ENCODE measurements around the gene CYP26A1. TPM values are rescaled to one million over a fixed set of nuclear protein-coding genes. Genes with fewer than 3 reads are reported as not detected.

CYP26A1 gene
- total and polyA plus RNA-seq, 4 donors: 0.08 to 1.4 (median 0.29) TPM; not detected in 1

DNA sequence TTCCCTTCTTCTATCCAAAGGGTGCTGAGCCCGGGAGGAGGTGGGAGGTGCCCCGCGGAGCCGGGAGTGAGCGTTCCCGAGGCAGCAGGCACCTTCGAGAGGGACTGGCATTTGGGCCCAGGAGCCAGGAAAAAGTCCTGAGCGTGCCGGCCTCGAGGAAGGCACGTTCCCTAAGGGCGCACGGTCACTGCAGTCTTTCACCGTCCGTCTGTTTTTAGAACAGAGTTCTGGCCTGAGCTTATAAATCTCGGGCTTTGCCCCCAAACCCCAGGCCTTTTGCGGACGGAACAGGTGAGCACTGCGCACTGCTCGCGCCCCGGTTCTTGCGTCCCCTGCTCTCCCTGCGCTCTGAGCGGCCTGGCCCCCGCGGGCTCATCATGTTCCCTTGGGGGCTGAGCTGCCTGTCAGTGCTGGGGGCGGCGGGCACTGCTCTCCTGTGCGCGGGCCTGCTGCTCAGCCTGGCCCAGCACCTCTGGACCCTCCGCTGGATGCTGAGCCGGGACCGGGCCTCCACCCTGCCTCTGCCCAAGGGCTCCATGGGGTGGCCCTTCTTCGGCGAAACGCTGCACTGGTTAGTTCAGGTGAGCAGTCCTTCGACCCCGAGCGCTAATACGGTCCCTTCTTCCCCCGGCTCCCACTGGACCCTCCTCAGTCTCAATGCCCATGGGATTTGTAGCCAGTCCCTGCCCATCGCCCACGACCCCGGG lies 12.7 kb upstream of the CYP26A1 start (continued):
- no peak for TF ChIP-seq REST (IDR thresholded peaks at IDR 0.05)
- TF ChIP-seq, protein P1, sequence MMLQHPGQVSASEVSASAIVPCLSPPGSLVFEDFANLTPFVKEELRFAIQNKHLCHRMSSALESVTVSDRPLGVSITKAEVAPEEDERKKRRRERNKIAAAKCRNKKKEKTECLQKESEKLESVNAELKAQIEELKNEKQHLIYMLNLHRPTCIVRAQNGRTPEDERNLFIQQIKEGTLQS (IDR thresholded peaks at IDR 0.05): no peak
- no peak for TF ChIP-seq HNF4G (IDR thresholded peaks at IDR 0.05)
- no peak for TF ChIP-seq JUND (IDR thresholded peaks at IDR 0.05)
- no peak for TF ChIP-seq FOXA2 (IDR thresholded peaks at IDR 0.05)

DNA sequence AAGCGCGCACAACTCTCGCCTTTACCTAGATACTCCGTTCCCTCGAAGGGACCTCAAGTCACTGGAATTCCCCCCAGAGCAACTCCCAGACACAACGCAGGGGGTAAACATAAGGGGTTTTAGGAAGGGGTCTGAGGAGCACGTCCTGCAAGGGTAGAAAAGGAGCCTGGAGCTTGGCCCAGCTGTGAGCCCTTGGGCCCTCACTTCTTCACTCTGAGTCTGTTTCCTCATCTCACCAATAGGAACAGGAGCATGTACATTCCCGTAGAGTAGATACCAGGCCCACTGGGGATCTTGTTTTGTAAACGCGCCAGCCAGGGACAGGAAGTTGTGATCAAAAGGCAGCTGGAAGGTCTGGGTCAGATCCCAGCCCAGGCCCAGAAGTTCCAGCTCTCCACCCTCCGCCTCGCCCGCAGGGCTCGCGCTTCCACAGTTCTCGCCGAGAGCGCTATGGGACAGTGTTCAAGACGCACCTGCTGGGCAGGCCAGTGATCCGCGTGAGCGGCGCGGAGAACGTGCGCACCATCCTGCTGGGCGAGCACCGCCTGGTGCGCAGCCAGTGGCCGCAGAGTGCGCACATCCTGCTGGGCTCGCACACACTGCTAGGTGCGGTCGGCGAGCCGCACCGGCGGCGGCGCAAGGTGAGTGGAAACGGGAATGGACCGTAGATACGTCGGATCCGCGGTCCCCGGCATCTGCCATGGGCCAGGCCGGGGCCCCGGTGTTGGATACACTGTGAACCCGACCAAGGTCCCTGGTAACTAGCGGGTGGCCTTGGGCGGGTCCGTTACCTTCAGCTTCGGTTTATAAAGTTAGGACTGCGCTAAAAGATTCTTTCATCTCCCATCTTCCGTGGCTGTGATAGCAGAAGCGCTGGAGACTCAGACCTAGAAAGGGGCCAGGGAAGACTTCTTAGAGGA lies 11.8 kb upstream of the CYP26A1 start:
- peaks cover 11 to 41% (median 25%) of the 10 kb centered on the region in 4 donors for H3K4me1 ChIP-seq (ENCODE audit: control insufficient read depth in 4 of 4, insufficient read depth in 4 of 4, low read length in 3 of 4)
- 9% methylated on average over 57 of the region's 57 CpGs for WGBS
- peaks cover 2 to 9% (median 6%) of the 10 kb centered on the region in 4 donors for H3K27me3 ChIP-seq (ENCODE audit: control insufficient read depth in 4 of 4, insufficient read depth in 4 of 4, low read length in 3 of 4)
- TF ChIP-seq SP1 (IDR thresholded peaks at IDR 0.05): no peak
- TF ChIP-seq MAX (IDR thresholded peaks at IDR 0.05): no peak
- TF ChIP-seq HNF4G (IDR thresholded peaks at IDR 0.05): no peak
- H3K36me3 ChIP-seq (ENCODE audit: control insufficient read depth in 4 of 4, insufficient read depth in 3 of 4, low read depth in 1 of 4, low read length in 3 of 4): peaks cover 0 to 4% (median 1%) of the 10 kb centered on the region in 4 donors
- H3K4me3 ChIP-seq (ENCODE audit: low read depth in 1 of 3, low read length in 3 of 3): peak overlapping the region in 2 of 3 donors; percentile 27 to 50
- no peaks in the 10 kb centered on the region for H3K9me3 ChIP-seq (ENCODE audit: control insufficient read depth in 4 of 4, low read length in 3 of 4)
- no peak overlapping the region for H3K27ac ChIP-seq (ENCODE audit: low read depth in 1 of 2, low read length in 2 of 2)
- H3K9ac ChIP-seq (ENCODE audit: low read depth in 1 of 2, low read length in 2 of 2): no peak overlapping the region
- no peak for DNase-seq (ENCODE audit: low spot score)

- Histone ChIP-seq H3K27me3 (ENCODE audit: control insufficient read depth in 4 of 4, insufficient read depth in 4 of 4, low read length in 3 of 4) (peaks cover 4 to 14% (median 8%) of the 10 kb centered on the region in 4 donors), H3K27ac (ENCODE audit: low read depth in 1 of 2, low read length in 2 of 2) (no peak overlapping the region), H3K9ac (ENCODE audit: low read depth in 1 of 2, low read length in 2 of 2) (no peak overlapping the region), H3K4me1 (ENCODE audit: control insufficient read depth in 4 of 4, insufficient read depth in 4 of 4, low read length in 3 of 4) (peaks cover 11 to 41% (median 25%) of the 10 kb centered on the region in 4 donors), H3K4me3 (ENCODE audit: low read depth in 1 of 3, low read length in 3 of 3) (peak overlapping the region; percentile 27 to 63 (median 50)), H3K36me3 (ENCODE audit: control insufficient read depth in 4 of 4, insufficient read depth in 3 of 4, low read depth in 1 of 4, low read length in 3 of 4) (peaks cover 0 to 4% (median 1%) of the 10 kb centered on the region in 4 donors), H3K9me3 (ENCODE audit: control insufficient read depth in 4 of 4, low read length in 3 of 4) (no peaks in the 10 kb centered on the region)
- TF ChIP-seq, protein P2, sequence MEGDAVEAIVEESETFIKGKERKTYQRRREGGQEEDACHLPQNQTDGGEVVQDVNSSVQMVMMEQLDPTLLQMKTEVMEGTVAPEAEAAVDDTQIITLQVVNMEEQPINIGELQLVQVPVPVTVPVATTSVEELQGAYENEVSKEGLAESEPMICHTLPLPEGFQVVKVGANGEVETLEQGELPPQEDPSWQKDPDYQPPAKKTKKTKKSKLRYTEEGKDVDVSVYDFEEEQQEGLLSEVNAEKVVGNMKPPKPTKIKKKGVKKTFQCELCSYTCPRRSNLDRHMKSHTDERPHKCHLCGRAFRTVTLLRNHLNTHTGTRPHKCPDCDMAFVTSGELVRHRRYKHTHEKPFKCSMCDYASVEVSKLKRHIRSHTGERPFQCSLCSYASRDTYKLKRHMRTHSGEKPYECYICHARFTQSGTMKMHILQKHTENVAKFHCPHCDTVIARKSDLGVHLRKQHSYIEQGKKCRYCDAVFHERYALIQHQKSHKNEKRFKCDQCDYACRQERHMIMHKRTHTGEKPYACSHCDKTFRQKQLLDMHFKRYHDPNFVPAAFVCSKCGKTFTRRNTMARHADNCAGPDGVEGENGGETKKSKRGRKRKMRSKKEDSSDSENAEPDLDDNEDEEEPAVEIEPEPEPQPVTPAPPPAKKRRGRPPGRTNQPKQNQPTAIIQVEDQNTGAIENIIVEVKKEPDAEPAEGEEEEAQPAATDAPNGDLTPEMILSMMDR (IDR thresholded peaks at IDR 0.05; ENCODE audit: low read depth, low read length, missing input control): peak; percentile 42
- TF ChIP-seq GABPA (IDR thresholded peaks at IDR 0.05 in 1 of 2, conservative IDR thresholded peaks at IDR 0.05 in 1 of 2): no peak
- TF ChIP-seq NR2F2 (IDR thresholded peaks at IDR 0.05): no peak
- peak in 1 of 2 donors; percentile 50 for TF ChIP-seq RAD21 (IDR thresholded peaks at IDR 0.05)
- TF ChIP-seq REST (IDR thresholded peaks at IDR 0.05): no peak
- TF ChIP-seq RXRA (IDR thresholded peaks at IDR 0.05): no peak
- TF ChIP-seq MAX (IDR thresholded peaks at IDR 0.05): no peak
- no peak for TF ChIP-seq JUND (IDR thresholded peaks at IDR 0.05)
- WGBS: 4% methylated on average over 68 of the region's 68 CpGs
- DNase-seq (ENCODE audit: low spot score): no peak
These were observed 11.1 kb upstream of the CYP26A1 start for GRCh38 chr10:93062514-93063143.

Measured in liver (tissue), 9 donors.